GM12878 (cell line): Measurements from ENCODE around the gene ADCY9. TPM values are rescaled to one million over a fixed set of nuclear protein-coding genes. Genes with fewer than 3 reads are reported as not detected.

ENCODE experiments used
- ATAC-seq: fragments of 200-7000 bp; cut with Tn5 transposase; 3 replicates; pipeline ENCODE4 v1.9.1; 2020; ENCODE audit warnings: mild to moderate bottlenecking, moderate library complexity
- BruUV-seq: library from RNA; stranded (reverse); fragments of 400-500 nt; replicated peaks from 2 replicates; lab custom pipeline; 2021; lab: Mats Ljungman, UMichigan
- CTCF ChIA-PET: fragments of 300-600 bp; sonication (Branson Sonifier 250); formaldehyde crosslinking; extraction: SDS; loops from one replicate; lab custom pipeline; 2021; ENCODE audit warnings: inconsistent platforms; lab: Yijun Ruan, JAX
- POLR2A ChIA-PET: fragments of 350-600 bp; formaldehyde crosslinking; extraction: SDS; loops from one replicate; lab custom pipeline; 2021; ENCODE audit warnings: inconsistent platforms; lab: Charles Lee
- RAD21 ChIA-PET: fragments of 300-600 bp; sonication (Branson Sonifier 250); formaldehyde crosslinking; loops from one replicate; lab custom pipeline; 2023; ENCODE audit warnings: antibody characterized with exemption; ENCODE audit not compliant: unreplicated experiment; lab: Charles Lee
- SMC1A ChIA-PET: fragments of 300-600 bp; sonication (Branson Sonifier 250); formaldehyde crosslinking; loops from one replicate; lab custom pipeline; 2023; ENCODE audit not compliant: unreplicated experiment, uncharacterized antibody; lab: Charles Lee
- DNase-seq: peaks from one replicate; pipeline ENCODE4 v3.0.0-alpha.2; 2011; ENCODE audit warnings: low read depth, low spot score
- FAIRE-seq: peaks from 3 replicates; lab custom pipeline; 2011; peaks lifted over from hg19 to GRCh38; lab: Jason Lieb, UNC
- H2AFZ ChIP-seq: 2 replicates; pipeline ENCODE4 v1.6.0; 2011; ENCODE audit warnings: low read depth, low read length, control low read depth; ENCODE audit not compliant: control insufficient read depth
- H3K27ac ChIP-seq: 2 replicates; pipeline ENCODE4 v1.5.1; 2011; ENCODE audit warnings: control low read depth; ENCODE audit not compliant: control insufficient read depth, insufficient read depth
- H3K27me3 ChIP-seq, 2 experiments: replicated peaks in 1 of 2; 2 replicates each; pipeline versions ENCODE4 v1.6.0 to v1.6.1; 2011; ENCODE audit warnings: low read length in 1 of 2; ENCODE audit not compliant: control insufficient read depth in 2 of 2, insufficient read depth in 2 of 2
- H3K36me3 ChIP-seq, 2 experiments: 2 replicates each; pipeline ENCODE4 v1.5.1; 2011; ENCODE audit warnings: low read length in 1 of 2; ENCODE audit not compliant: control insufficient read depth in 2 of 2, insufficient read depth in 2 of 2
- H3K4me1 ChIP-seq: 2 replicates; pipeline ENCODE4 v1.6.1; 2011; ENCODE audit warnings: mild to moderate bottlenecking, low read length, moderate library complexity, mixed read lengths; ENCODE audit not compliant: control insufficient read depth, insufficient read depth
- H3K4me2 ChIP-seq: 2 replicates; pipeline ENCODE4 v1.6.0; 2011; ENCODE audit warnings: control low read depth; ENCODE audit not compliant: control insufficient read depth, insufficient read depth
- H3K4me3 ChIP-seq: fragments of 200-600 bp; sonication (generic); 2 replicates; pipeline ENCODE4 v1.5.1; 2016
- H3K79me2 ChIP-seq: 2 replicates; pipeline ENCODE4 v1.6.0; 2011; ENCODE audit warnings: low read length; ENCODE audit not compliant: control insufficient read depth, insufficient read depth
- H3K9ac ChIP-seq: 2 replicates; pipeline ENCODE4 v1.8.0; 2011; ENCODE audit warnings: low read length, control low read depth, mixed read lengths; ENCODE audit not compliant: control insufficient read depth, insufficient read depth
- H3K9me3 ChIP-seq: replicated peaks from 3 replicates; pipeline ENCODE4 v1.5.1; 2011; ENCODE audit warnings: mild to moderate bottlenecking, low read length; ENCODE audit not compliant: control insufficient read depth, insufficient read depth
- H4K20me1 ChIP-seq: 2 replicates; pipeline ENCODE4 v1.6.0; 2011; ENCODE audit not compliant: control insufficient read depth, insufficient read depth
- CREM ChIP-seq: IDR thresholded peaks from 2 replicates; pipeline ENCODE4 v1.6.1; 2014; ENCODE audit warnings: antibody characterized with exemption, low read depth
- CTCF ChIP-seq, 3 experiments: IDR thresholded peaks in 2 of 3; conservative IDR thresholded peaks in 1 of 3; 2 replicates each; pipeline ENCODE4 v1.5.1; 2011; ENCODE audit warnings: low read depth in 3 of 3, low read length in 3 of 3, mild to moderate bottlenecking in 3 of 3, control low read depth in 2 of 3, moderate library complexity in 2 of 3, inconsistent platforms in 1 of 3, mixed read lengths in 1 of 3; ENCODE audit not compliant: control insufficient read depth in 2 of 3, insufficient read depth in 1 of 3; ENCODE audit errors: extremely low read depth in 1 of 3
- ESRRA ChIP-seq: IDR thresholded peaks from 2 replicates; pipeline ENCODE4 v1.6.1; 2012; ENCODE audit warnings: mild to moderate bottlenecking, low read length, improper control_type of control experiment
- NFXL1 ChIP-seq: fragments of 450-650 bp; IDR thresholded peaks from 2 replicates; pipeline ENCODE4 v1.6.1; 2017; ENCODE audit warnings: antibody characterized with exemption, mild to moderate bottlenecking, borderline replicate concordance
- SIN3A ChIP-seq: IDR thresholded peaks from 2 replicates; pipeline ENCODE4 v1.6.1; 2012; ENCODE audit warnings: low read depth, low read length, improper control_type of control experiment
- STAT3 ChIP-seq: IDR thresholded peaks from 2 replicates; pipeline ENCODE4 v1.6.1; 2011; ENCODE audit warnings: low read depth, low read length, improper control_type of control experiment
- ZNF207 ChIP-seq: fragments of 450-650 bp; IDR thresholded peaks from 2 replicates; pipeline ENCODE4 v1.6.1; 2014; ENCODE audit warnings: antibody characterized with exemption, mild to moderate bottlenecking, borderline replicate concordance
- WGBS: methylation state at CpG from one replicate; pipeline ENCODE4 v1.1.6; 2016; ENCODE audit warnings: low lambda C conversion rate; ENCODE audit not compliant: insufficient replicate concordance, insufficient coverage; ENCODE audit errors: missing lambda C conversion rate; 5-methylcytosine and 5-hydroxymethylcytosine counted together
- in situ Hi-C: fragments of 300-500 bp; cut with MboI; formaldehyde crosslinking; loops from 9 replicates; pipeline ENCODE4 v1.14.3; 2018; ENCODE audit warnings: mixed read lengths
- intact Hi-C: fragments of 100-400 bp; cut with micrococcal nuclease; formaldehyde crosslinking; loops from one replicate; pipeline ENCODE4 v1.14.2; 2022; ENCODE audit not compliant: unreplicated experiment
- polyA plus RNA-seq, 11 experiments: library from polyadenylated mRNA; depleted of rRNA in 4 of 11; unstranded in 6 of 11; stranded (reverse) in 5 of 11; fragments of >200 nt; fragmentation: Nextera tagmentation in 4 of 11; fragmentation: Illumina TruSeq in 1 of 11; extraction: Ambion mirVana in 4 of 11; extraction: Trizol in 1 of 11; gene quantifications; 1 replicate in 1 of 11; 2 replicates in 10 of 11; pipeline versions ENCODE4 v1.2.1 to v1.2.3, GENCODE V29; 2011 to 2016; ENCODE audit warnings: inconsistent platforms in 2 of 11, missing spikeins in 2 of 11, low read depth in 1 of 11
- total RNA-seq, 4 experiments: library from RNA; depleted of rRNA in 3 of 4; stranded (reverse); fragments of >200 nt in 3 of 4; fragmentation: Illumina TruSeq in 1 of 4; extraction: Trizol in 1 of 4; gene quantifications; 2 replicates each; pipeline versions ENCODE4 v1.2.1 to v1.2.3, GENCODE V29; 2013 to 2021
- TF ChIP-seq, protein P1 (sequence below): IDR thresholded peaks from 2 replicates; pipeline ENCODE4 v1.6.1; 2012; ENCODE audit warnings: low read depth, low read length, improper control_type of control experiment

Gene ADCY9
- total and polyA plus RNA-seq, 10 of the 15 experiments (the other 5 are each of a cell fraction or from before 2014, with no cell fraction given) = 0.09 to 0.41 (median 0.15) TPM; not detected in 3

- 50% methylated on average over 10 of the region's 10 CpGs for WGBS
- H3K9ac ChIP-seq = no peak overlapping the region
- no peaks in the 10 kb centered on the region for H3K4me1 ChIP-seq
- H3K27me3 ChIP-seq = no peaks in the 10 kb centered on the region; a peak in 1 of 4 replicates
- intact Hi-C loops (no loop called here), in situ Hi-C loops (no loop called here)
- H3K9me3 ChIP-seq = peaks cover 2% of the 10 kb centered on the region; the same call in 1 of the 3 replicates
- ChIA-PET CTCF (no interaction called here), SMC1A (interaction anchor here (1.0 kb wide), 1 partner anchor 14 kb away, joined by 4 read pairs; no protein-coding TSS in a partner anchor), POLR2A (no interaction called here)
- H3K4me3 ChIP-seq = no peak overlapping the region
- H4K20me1 ChIP-seq = no peaks in the 10 kb centered on the region
- H3K4me2 ChIP-seq = no peak overlapping the region
- TF ChIP-seq ZNF207 (no peak), ESRRA (no peak), NFXL1 (no peak), SIN3A (no peak), STAT3 (no peak), CTCF (IDR thresholded peaks at IDR 0.05 in 2 of 3, conservative IDR thresholded peaks at IDR 0.05 in 1 of 3; ENCODE audit: control insufficient read depth in 2 of 3, extremely low read depth in 1 of 3, insufficient read depth in 1 of 3, low read depth in 3 of 3, low read length in 3 of 3) (no peak), CREM (no peak)
- TF ChIP-seq, protein P1, sequence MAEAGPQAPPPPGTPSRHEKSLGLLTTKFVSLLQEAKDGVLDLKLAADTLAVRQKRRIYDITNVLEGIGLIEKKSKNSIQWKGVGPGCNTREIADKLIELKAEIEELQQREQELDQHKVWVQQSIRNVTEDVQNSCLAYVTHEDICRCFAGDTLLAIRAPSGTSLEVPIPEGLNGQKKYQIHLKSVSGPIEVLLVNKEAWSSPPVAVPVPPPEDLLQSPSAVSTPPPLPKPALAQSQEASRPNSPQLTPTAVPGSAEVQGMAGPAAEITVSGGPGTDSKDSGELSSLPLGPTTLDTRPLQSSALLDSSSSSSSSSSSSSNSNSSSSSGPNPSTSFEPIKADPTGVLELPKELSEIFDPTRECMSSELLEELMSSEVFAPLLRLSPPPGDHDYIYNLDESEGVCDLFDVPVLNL = no peak
- TF ChIP-seq, all 136 proteins: peak for 0
- H3K79me2 ChIP-seq = no peaks in the 10 kb centered on the region
- no peak overlapping the region for H2AFZ ChIP-seq
- DNase-seq (no peak), ATAC-seq (no peak), FAIRE-seq (no peak)
- RAD21 ChIA-PET = no interaction called here
- H3K27ac ChIP-seq = no peak overlapping the region
- no peaks in the 10 kb centered on the region for H3K36me3 ChIP-seq
- BruUV-seq = no TSS peak
Measured at GRCh38 chr16:4133897-4134372, 17.7 kb upstream of the ADCY9 start.
